Upper lobe of right lung (tissue), 1 donor: Measurements from ENCODE around the gene SHANK2. TPM values are rescaled to one million over a fixed set of nuclear protein-coding genes. Genes with fewer than 3 reads are reported as not detected.

Experiments used
- ATAC-seq: fragments of 200-7000 bp; cut with Tn5 transposase; one replicate; pipeline ENCODE4 v1.9.1; 2020; ENCODE audit warnings: mild to moderate bottlenecking, moderate library complexity
- DNase-seq: peaks from one replicate; pipeline ENCODE4 v3.0.0-alpha.2; 2020
- H3K27ac ChIP-seq: fragments of 200-600 bp; one replicate; pipeline ENCODE4 v1.8.0; 2022
- H3K27me3 ChIP-seq: fragments of 200-600 bp; one replicate; pipeline ENCODE4 v1.8.0; 2022; ENCODE audit warnings: mild to moderate bottlenecking
- H3K36me3 ChIP-seq: fragments of 200-600 bp; one replicate; pipeline ENCODE4 v1.8.0; 2022
- H3K4me1 ChIP-seq: fragments of 200-600 bp; one replicate; pipeline ENCODE4 v1.8.0; 2022
- H3K4me3 ChIP-seq: fragments of 200-600 bp; one replicate; pipeline ENCODE4 v1.8.0; 2022; ENCODE audit warnings: mild to moderate bottlenecking
- H3K9me3 ChIP-seq: fragments of 200-600 bp; one replicate; pipeline ENCODE4 v1.8.0; 2022
- intact Hi-C: fragments of 100-400 bp; cut with DNase I; formaldehyde crosslinking; loops from one replicate; pipeline ENCODE4 v1.11.0; 2022
- total RNA-seq: library from RNA; stranded (reverse); fragmentation: NEBNext Ultra II Directional; extraction: Animal tissue kit (Norgen Biotek cat#: 25700); gene quantifications from one replicate; pipeline ENCODE4 v1.2.1, GENCODE V29; 2021
- TF ChIP-seq, protein P1 (sequence below): fragments of 200-600 bp; IDR thresholded peaks from one replicate; pipeline ENCODE4 v1.8.0; 2022; ENCODE audit warnings: antibody characterized with exemption
- donor health status: DM: no; HTN: yes; CAD: no; lungs with severe emphysema.

The SHANK2 gene
- total RNA-seq, 1 donor from 2014 or later = 62.5 TPM

DNA sequence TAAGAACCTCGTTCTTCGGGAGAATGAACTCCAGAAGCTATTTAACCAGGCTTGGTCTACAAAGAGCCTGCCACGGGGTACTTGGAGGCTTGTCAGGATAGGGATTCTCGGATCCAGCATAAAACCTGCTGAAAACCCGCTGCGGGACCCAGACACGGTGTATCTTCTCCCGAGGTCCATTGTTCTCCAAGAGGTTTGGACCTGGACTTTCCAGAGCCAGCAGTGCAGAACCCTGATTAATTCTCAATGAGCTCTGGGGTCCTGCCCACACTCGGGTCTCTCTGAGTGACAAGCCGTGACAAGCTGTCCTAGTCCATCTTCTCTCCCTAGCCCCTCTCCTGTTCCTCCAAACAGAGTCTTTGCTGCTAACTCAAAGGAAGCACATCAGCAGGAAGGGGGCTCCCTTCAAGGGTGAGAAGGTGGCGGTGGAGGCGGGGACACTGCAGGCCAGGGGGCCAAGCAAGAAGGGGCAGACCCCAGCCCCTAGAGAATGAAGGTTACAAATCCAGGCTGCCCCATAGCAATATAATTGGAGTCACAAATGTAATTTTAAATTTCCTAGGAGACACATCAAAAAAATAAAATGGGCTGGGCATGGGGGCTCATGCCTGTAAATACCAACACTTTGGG lies 12.2 kb downstream of the SHANK2 start:
- Histone ChIP-seq H3K36me3 (no peaks in the 10 kb centered on the region), H3K27me3 (no peaks in the 10 kb centered on the region), H3K27ac (peak overlapping the region; percentile 70), H3K4me1 (no peaks in the 10 kb centered on the region), H3K9me3 (no peaks in the 10 kb centered on the region), H3K4me3 (no peak overlapping the region)
- TF ChIP-seq, protein P1, sequence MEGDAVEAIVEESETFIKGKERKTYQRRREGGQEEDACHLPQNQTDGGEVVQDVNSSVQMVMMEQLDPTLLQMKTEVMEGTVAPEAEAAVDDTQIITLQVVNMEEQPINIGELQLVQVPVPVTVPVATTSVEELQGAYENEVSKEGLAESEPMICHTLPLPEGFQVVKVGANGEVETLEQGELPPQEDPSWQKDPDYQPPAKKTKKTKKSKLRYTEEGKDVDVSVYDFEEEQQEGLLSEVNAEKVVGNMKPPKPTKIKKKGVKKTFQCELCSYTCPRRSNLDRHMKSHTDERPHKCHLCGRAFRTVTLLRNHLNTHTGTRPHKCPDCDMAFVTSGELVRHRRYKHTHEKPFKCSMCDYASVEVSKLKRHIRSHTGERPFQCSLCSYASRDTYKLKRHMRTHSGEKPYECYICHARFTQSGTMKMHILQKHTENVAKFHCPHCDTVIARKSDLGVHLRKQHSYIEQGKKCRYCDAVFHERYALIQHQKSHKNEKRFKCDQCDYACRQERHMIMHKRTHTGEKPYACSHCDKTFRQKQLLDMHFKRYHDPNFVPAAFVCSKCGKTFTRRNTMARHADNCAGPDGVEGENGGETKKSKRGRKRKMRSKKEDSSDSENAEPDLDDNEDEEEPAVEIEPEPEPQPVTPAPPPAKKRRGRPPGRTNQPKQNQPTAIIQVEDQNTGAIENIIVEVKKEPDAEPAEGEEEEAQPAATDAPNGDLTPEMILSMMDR = no peak
- intact Hi-C loops = no loop called here
- DNase-seq (peak; percentile 27), ATAC-seq (no peak)

DNA sequence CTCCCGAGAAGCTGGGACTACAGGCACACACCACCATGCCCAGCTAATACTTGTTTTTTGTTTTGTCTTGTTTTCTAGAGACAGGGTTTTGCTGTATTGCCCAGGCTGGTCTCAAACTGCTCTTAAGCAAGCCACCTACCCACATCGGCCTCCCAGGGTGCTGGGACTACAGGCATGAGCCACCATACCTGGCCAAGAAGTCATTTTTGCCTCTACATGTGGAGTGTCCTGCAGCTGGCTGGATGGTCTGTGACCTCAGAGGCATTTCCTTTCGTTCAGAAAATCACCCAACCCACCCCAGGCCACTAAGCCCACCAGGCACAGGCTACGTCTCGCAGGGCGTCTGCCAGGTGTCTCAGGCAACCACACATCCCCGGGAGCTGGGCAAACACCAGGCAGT lies 12.8 kb downstream of the SHANK2 start:
- Histone ChIP-seq H3K27ac (no peak overlapping the region), H3K4me3 (no peak overlapping the region), H3K27me3 (no peaks in the 10 kb centered on the region), H3K36me3 (no peaks in the 10 kb centered on the region), H3K4me1 (no peaks in the 10 kb centered on the region), H3K9me3 (no peaks in the 10 kb centered on the region)
- TF ChIP-seq, protein P1 = no peak
- DNase-seq (peak; percentile 40), ATAC-seq (no peak)
- intact Hi-C loops = no loop called here

DNA sequence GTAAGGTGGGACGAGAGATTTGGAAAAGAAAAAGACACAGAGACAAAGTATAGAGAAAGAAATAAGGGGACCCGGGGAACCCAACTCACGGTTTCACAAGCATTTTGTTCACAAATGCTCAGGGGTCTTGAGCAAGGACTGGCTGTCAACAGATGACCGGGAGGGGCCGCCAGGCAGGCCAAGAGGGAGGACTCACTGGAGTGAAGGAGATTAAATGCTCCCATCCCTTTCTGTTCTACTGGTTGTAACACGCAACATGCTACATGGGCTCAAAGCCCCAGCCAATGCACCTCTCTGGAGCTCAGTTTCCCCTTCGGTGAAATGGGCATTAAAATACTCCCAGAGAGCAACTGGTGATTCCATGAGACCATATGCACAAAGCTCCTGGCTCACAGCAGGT lies 13.4 kb downstream of the SHANK2 start:
- H3K9me3 ChIP-seq = no peaks in the 10 kb centered on the region
- intact Hi-C loops = no loop called here
- DNase-seq (peak; percentile 42), ATAC-seq (no peak)
- no peaks in the 10 kb centered on the region for H3K36me3 ChIP-seq
- no peak overlapping the region for H3K4me3 ChIP-seq
- H3K4me1 ChIP-seq = no peaks in the 10 kb centered on the region
- H3K27ac ChIP-seq = no peak overlapping the region
- no peaks in the 10 kb centered on the region for H3K27me3 ChIP-seq
- TF ChIP-seq, protein P1 = no peak

DNA sequence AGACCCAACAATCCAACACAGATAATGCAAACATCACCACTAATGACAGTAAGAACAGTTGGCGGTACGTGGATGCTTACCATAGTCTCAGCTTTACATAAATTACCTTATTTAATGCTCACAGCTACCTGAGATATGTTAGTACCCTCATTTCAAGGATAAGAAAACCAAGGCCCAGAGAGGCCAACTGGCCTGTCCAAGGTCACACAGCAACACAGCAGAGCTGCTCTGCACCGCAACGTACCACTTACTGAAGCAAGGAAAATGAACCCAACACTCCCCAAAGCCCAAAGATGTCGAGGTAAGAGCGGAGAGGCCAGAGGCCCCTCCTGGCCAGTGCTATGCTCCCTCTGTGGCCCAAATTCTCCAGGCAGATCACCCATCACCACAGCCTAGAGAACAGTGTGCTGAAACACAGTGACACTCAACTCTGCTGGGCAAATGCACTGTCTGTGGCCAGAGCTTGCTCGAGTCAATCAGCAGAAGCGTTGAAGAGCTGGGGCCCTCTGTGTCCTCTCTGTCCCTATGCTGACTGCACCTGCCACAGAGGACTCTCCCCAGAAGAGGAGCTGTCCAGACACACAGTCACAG lies 14.0 kb downstream of the SHANK2 start:
- TF ChIP-seq, protein P1 = no peak
- H3K4me1 ChIP-seq = no peaks in the 10 kb centered on the region
- H3K27ac ChIP-seq = no peak overlapping the region
- H3K27me3 ChIP-seq = no peaks in the 10 kb centered on the region
- no peaks in the 10 kb centered on the region for H3K36me3 ChIP-seq
- H3K9me3 ChIP-seq = no peaks in the 10 kb centered on the region
- DNase-seq (peak; percentile 28), ATAC-seq (no peak)
- H3K4me3 ChIP-seq = no peak overlapping the region
- intact Hi-C loops = no loop called here

DNA sequence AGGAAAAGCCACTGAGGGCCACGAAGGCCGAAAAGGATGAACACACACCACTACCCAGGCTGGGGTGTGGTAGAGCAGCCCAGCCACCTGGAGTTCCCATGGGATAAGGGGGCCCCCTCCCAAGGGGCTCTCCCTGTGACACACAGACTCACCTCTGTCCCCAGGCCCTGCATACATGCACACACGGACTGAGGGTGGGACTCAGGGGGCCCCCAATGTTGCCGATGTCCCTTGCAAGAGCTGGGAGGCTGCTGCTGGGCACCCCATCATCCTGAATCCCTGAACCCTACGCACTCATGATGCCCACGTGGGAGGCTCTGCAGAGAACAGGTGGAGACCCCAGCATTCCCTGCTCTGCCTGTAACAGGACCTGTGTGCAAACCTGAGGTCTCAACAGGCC lies 14.5 kb downstream of the SHANK2 start:
- Histone ChIP-seq H3K27ac (no peak overlapping the region), H3K27me3 (no peaks in the 10 kb centered on the region), H3K9me3 (no peaks in the 10 kb centered on the region), H3K36me3 (no peaks in the 10 kb centered on the region), H3K4me3 (no peak overlapping the region), H3K4me1 (no peaks in the 10 kb centered on the region)
- DNase-seq (peak; percentile 50), ATAC-seq (no peak)
- TF ChIP-seq, protein P1 = no peak
- intact Hi-C loops = no loop called here
